Left hindlimb (tissue), 1 donor: ENCODE results near the gene PCIF1.
"Not testable (repeated sequence)": the region's sequence is repeated elsewhere in the genome, so short reads cannot be mapped to it uniquely, and the experiment has no call there.

Source experiments
- DNase-seq: peaks from one replicate; pipeline ENCODE4 v3.0.0-alpha.2; 2018

The PCIF1 gene

DNA sequence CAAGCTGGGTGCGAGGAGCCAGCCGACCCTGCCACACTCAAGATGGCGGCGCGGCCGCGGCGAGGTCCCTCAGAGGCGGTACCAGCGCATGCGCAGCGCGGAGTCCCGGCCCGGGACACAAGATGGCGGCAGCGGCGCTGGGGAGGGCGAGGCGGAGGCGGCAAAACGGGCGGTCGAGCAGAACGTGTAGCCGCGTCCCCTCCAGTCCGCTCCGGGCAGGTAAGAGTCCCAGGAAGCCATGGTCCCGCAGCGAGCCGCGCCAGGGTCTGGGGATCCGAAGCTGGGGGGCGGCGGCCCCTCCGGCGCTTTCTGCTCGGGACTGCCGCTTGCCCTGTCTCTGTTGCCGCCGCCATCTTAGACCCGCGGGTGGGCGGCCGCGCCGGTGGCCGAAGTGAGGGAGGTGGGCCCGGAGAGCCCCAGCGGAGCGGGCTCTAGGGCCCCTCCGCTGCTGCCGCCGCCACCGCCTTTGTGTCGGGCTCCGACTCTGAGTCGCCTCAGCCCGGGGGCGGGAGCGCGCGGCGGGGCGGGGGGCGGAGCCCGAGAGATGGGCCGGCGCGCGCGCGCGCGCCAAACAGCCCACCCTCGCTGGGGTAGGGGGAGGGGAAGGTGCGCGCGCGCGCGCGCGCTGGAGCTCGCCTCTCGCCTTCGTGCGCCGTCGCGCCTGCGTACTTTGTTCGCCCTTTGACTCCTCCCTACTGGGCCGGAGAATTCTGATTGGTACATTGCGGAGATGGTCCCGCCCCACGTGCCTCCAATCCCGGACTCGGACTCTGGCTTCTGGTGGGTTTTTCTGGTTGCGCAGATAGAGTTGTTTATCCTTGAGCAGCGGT, at the start of gene PCIF1:
Gene PCIF1, plus strand, starts transcription at position 98 of the 830 bp plus-strand sequence. CDS start 4,317 bp downstream, outside the sequence.
- DNase-seq: peak; percentile 98

DNA sequence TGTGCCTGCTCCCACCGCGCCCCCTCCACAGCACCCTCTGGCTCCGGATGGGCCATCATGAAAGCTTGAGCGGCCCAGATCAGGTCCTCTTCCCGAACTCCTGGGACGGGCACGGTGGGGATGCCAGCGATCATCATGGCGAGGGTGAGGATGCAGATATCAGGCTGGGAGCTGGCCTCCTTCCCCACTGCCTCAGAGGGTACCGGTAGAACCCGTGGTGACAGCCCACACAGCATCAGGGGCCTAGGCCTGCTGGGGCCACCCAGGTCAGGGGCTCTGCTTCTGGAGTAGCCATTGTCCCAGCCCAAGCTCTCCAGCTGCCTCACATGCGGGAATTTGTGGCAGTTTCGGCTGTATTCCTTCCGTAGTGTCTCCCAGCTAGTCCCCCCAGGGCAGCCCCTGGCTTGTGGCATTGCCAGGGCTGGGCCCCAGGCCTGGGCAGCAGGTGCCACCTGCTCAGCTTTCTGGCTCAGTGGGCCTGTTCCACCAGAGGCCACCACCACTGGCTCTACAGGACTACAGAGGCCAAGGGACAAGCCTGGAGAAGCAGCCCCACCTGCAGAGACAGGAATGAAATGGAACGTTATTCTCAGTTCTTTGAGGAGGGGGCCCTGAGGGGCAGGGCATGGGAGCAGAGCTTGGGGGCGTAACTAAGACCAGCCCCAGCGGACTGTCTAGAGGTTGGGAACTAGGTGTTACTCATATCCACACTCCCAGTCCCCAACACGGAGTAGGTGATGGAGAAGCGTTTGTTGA, 47.7 kb upstream of the PCIF1 start:
- no peak for DNase-seq

DNA sequence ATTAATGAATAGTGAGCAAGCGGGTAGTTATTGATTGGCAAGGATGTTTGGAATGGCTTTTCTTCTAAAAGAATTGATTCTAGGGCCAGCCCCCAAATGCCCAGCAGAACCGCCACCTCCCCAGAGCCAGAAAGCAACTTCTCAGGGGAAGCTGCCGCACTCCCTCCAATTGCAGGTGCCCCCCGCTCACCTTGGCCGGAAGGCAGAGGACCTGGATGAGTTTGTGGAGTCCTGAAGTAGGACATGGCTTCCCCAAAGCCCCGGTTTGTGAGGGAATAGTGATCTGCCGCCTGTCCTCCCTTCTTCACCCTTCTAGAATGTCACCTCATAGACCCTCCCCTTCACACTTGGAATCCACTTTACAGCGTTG, 47.2 kb upstream of the PCIF1 start, which contains the start of gene SPATA25:
Gene SPATA25, minus strand, starts transcription at position 277 of the 370 bp plus-strand sequence. Its CDS starts 32 bp downstream, at position 245.
- DNase-seq: no peak

DNA sequence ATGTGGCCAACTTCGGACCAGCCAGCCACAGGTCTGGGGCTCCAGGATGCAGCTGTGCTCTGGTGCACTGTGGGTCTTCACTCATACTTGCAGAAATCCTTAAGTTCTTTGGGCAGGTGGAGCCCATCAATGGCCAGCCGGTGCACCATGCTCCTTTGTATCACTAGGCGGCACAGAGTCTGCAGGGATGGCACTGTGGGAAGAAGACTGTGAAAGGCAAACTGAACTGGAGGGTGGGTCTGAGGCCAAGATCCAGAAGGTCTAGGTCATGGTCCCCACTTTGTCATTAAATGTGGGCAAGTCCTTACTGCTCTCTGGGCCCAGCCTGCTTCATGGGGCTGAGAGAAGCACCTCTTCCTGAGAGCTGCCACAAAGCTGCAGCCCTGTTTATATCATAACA, 45.8 kb upstream of the PCIF1 start:
- no peak for DNase-seq

DNA sequence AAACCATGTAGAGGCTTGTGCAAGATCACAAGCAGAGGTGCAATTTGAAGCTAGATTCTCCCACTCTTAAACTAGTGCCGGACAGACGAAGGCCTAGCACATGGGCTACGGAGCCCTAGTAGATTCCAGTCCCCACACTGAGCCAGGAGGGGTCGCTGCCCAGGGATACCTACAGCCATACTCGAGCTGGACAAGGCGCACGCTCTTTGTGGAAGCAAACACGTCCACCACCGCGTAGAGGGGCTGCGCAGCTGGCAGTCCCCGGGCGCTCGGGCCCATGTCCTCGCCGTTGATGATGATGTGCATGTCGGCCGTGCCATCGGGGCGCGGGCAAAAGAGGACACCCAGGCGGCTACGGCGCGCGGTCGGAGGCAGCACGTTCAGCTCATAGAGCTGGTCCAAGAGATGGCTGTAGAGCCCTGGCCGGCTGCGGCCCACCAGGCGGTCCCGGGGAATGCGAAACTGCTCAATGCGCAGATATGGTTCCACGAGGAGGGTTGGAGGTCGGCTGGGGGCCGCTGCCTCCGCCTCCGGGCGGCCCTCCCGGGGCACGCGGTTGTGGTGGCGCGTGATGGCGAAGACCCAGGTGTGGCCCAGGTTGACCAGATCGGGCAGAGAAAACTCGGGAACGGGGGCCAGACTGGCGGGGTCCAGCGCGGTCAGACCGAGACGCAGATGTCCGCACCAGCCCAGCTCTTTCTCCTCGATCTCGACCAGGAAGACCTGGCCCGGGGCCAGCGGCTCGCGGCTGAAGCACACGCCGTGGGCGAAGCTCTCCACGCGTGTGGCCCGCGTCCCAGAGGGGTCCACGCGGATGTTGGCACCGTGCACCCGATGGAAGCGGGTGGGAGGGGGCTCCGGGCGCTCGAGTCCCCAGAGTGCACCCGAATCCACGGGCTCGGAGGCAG, 44.2 kb upstream of the PCIF1 start:
- peak; percentile 88 for DNase-seq

DNA sequence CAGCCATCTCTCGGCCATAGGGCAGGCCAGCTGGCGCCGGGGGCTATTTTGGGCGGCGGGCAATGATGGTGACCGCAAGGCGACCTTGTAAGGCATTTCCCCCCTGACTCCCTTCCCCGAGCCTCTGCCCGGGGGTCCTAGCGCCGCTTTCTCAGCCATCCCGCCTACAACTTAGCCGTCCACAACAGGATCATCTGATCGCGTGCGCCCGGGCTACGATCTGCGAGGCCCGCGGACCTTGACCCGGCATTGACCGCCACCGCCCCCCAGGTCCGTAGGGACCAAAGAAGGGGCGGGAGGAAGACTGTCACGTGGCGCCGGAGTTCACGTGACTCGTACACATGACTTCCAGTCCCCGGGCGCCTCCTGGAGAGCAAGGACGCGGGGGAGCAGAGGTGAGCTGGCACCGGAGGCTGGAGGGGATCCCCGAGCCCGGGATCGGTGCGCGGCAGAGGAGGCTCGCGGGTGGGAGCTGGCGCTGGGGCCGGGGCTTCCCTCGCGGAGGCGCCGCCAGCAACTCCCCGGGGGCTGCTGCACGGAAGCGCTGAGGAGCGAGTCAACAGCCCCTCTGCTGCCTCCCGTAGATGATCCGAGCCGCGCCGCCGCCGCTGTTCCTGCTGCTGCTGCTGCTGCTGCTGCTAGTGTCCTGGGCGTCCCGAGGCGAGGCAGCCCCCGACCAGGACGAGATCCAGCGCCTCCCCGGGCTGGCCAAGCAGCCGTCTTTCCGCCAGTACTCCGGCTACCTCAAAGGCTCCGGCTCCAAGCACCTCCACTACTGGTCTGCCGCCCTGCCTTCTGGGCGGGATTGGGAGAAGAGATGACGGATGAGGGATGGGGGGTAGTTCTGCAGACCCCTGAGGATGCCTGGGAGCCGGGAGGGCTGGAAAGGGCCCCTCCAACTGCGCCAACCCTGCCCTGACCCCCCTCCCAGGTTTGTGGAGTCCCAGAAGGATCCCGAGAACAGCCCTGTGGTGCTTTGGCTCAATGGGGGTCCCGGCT, 43.2 kb upstream of the PCIF1 start, which contains the start of the genes CTSA and NEURL2:
Gene CTSA, plus strand, starts transcription at position 351 of the 999 bp plus-strand sequence. Its CDS starts 234 bp downstream, at position 585.
Gene NEURL2, minus strand, starts transcription at position 224 of the 999 bp plus-strand sequence. Its CDS starts 217 bp downstream, at position 7.
- DNase-seq: peak; percentile 94

DNA sequence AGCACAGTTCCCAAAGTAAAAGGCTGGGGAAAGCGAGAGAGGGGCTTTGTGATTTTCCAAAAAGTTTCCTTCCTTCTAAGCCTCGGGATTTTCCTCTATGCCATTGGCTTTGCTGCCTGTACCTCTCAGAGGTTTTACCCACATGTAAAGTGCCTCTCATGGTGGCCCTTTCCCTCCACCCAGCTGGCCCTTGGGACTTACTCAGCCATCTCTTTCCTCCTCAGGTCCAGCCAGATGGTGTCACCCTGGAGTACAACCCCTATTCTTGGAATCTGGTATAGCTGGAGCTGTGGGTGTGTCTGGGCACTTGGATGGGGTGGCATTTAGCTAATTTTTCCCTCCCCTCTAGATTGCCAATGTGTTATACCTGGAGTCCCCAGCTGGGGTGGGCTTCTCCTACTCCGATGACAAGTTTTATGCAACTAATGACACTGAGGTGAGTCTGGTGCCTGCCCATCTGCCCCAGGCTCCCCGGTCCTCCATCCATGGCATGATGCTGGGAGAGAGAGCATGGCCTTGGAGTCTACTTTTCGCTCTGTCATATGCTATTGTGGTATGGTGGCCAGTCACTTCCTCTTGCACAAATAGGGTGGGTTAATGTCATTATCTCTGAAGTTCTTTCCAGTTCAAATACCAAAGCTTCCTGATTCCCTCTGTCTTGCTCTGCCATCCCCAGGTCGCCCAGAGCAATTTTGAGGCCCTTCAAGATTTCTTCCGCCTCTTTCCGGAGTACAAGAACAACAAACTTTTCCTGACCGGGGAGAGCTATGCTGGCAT, 42.2 kb upstream of the PCIF1 start:
- DNase-seq: no peak

DNA sequence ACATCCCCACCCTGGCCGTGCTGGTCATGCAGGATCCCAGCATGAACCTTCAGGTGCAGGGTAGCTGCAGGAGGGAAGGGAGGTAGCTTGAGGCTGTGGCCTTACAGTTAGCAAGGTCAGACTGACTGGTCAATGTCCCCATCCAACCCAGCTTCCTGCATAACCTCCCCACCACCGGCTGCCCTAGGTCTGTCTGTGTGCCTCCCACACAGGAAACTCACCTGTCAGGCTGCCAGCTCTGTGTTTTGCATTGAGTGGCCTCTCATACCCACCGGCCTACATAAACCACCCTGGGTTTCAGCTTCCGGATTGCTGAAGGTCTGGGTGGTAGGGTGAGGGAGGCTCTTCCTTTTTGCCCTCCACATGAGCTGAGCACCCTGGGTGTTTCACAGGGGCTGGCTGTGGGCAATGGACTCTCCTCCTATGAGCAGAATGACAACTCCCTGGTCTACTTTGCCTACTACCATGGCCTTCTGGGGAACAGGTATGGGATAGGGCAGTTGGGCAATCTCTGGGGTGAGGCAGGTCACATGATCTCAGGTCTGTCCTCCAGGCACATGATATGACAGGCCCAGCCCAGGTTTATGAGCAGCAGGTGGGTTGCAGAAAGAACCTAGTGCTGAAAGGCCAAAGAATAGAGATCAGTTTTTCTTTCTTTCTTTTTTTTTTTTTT, 41.5 kb upstream of the PCIF1 start:
- DNase-seq: no peak

DNA sequence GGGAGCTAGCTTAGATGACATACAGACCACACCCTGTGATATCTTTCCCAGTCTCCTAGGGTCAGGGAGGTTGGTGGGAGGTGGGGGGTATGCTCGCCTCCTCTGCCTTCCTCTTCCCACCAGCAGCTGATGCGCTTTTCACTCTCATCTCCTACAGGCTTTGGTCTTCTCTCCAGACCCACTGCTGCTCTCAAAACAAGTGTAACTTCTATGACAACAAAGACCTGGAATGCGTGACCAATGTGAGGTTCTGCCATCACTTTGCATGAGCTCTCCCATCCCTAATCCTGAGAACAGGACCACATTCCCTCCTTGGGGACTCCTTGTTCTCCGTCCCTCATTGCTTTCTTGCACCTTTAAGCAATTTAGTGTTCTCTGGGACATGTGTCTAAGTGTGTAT, 40.7 kb upstream of the PCIF1 start:
- DNase-seq: no peak

DNA sequence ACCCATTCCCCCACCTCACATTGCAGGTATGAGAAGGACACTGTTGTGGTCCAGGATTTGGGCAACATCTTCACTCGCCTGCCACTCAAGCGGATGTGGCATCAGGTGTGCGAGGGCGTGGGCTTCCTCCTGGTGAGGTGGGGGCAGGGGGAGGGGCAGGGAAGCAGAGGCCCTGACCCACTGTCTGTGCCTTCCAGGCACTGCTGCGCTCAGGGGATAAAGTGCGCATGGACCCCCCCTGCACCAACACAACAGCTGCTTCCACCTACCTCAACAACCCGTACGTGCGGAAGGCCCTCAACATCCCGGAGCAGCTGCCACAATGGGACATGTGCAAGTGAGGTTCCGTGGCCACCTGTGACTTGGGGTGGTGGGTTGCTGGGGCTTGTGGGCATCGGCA, 39.7 kb upstream of the PCIF1 start:
- no peak for DNase-seq

DNA sequence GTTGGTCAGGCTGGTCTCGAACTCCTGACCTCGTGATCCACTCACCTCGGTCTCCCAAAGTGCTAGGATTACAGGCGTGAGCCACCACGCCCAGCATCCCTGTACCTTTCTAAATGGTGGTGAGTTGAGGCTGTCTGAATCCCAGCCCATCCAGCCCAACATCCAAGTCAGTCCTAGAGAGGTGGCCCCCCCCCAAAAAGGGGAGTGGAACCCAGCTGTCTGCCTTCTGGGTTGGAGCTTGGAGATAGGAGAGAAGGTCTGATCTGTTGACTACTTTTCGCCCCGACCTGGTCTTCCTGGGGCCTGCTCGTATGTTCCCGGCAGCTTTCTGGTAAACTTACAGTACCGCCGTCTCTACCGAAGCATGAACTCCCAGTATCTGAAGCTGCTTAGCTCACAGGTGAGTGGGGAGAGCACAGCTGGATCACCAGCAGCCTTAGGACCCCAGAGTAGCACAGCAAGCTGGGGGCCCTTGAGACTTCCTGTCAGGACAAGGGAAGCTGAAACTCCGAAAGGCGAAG, 37.8 kb upstream of the PCIF1 start:
- DNase-seq: no peak

DNA sequence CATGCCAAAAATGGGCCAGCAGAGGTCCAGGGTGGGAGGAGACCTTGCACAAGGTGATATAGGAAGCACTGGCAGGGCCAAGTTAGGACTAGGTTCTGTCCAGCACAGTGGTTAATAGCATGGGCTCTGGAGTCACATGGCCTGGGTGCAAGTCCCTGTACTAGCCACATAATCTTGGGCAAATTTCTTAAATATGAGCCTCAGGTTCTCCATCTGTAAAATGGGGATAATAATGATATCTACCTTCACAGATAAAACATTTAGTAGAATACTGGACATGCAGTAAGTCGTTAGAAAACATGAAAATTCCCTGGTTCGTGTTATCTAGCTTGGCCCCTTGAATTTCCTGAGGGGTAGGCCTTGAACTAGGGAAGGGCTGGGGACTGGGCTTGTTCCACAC, 37.2 kb upstream of the PCIF1 start:
- DNase-seq: no peak

DNA sequence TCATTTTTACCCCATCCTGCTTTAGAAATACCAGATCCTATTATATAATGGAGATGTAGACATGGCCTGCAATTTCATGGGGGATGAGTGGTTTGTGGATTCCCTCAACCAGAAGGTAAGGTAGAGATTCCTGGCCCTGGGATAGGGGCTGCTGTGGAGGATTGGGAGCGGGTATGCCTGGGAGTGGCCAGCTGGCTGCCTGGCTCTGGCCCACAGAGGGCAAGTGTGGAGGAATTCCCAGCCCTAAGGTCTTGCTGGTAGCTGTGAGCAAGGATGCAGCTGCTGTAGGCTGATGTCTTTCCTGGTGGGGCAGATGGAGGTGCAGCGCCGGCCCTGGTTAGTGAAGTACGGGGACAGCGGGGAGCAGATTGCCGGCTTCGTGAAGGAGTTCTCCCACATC, 36.8 kb upstream of the PCIF1 start:
- DNase-seq: no peak

DNA sequence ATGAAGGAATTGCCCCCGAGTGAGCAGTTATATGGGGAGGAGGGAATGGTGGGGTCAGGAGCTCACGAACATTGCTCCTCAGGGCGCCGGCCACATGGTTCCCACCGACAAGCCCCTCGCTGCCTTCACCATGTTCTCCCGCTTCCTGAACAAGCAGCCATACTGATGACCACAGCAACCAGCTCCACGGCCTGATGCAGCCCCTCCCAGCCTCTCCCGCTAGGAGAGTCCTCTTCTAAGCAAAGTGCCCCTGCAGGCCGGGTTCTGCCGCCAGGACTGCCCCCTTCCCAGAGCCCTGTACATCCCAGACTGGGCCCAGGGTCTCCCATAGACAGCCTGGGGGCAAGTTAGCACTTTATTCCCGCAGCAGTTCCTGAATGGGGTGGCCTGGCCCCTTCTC, 36.2 kb upstream of the PCIF1 start:
- no peak for DNase-seq

DNA sequence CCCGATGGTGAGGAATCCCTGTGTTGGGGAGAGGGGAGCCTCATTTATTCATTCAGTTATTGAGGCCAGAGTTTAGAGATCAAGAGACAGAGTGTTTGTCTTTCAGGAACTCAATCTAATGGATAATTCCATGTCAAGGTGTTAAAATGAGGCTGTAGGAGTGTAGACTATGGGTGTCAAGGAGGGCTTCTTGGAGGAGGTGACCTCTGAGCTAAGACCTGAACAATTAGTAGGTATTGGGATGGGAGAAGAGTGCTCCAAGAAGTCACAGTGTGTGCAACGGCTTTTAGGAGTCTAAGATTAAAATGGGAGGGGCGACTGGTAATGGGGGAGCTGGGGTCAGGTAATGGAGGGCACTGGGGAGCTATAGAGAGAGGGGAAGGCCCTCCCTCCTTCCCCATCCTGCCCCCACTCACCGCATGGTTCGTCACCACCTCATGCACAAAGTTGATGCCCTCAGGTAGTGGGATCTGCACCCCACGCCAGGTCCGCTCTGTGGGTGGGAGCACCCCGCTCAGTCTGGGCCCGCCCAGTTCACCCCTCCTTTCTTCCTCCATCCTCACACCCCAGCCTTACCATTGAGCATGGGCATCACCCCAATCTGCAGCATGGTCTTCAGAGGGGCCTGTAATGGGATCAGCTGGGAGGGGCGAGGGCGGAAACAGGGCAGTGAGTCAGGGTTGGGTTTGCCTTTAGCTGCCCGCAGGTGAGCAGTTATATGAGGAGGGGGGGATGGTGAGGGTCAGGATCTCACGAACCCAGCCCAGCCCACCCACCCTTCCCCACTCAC, 35.2 kb upstream of the PCIF1 start:
- DNase-seq: no peak

DNA sequence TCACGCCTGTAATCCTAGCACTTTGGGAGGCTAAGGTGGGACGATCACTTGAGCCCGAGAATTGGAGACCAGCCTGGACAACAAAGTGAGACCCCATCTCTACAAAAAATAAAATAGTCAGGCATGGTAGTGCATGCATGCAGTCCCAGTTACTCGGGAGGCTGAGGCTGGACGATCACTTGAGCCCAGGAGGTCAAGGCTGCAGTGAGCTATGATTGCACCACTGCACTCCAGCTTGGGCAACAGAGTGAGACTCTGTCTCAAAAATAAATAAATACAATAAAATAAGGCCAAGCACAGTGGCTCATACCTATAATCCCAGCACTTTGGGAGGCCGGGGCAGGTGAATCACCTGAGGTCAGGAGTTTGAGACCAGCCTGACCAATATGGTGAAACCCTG, 33.2 kb upstream of the PCIF1 start:
- not testable (repeated sequence) for DNase-seq

DNA sequence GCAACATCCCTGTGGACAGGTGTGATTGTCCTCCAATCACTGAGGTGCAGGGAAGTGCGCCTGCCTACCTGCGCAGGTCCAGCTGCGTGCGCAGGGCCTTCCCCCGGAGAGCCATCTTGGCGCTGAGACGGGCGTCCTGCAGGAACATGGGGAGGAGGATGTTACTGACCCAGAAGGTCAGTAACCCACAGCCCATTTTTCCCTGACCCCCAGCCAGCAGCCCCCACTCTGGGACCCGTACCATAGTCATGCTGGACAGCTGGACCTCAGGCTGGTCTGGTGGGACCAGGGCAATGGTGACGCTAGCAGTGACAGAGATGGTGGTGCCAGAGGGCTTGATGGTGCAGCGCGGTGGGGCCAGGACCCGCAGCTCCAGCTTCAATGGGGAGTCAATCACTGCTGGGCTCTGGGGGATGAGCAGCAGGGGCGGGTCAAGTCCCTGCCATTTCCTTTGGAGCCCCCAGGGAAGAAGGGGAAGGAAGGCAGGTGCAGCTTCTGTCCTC, 32.2 kb upstream of the PCIF1 start:
- DNase-seq: no peak
